H7 (cell line): ENCODE data around the gene TRPC3. TPM values are rescaled to one million over a fixed set of nuclear protein-coding genes. Genes with fewer than 3 reads are reported as not detected.
"Not testable (repeated sequence)": the region's sequence is repeated elsewhere in the genome, so short reads cannot be mapped to it uniquely, and the experiment has no call there.

Source experiments
- DNase-seq: peaks from one replicate; pipeline ENCODE4 v3.0.0; 2012
- H3K27me3 ChIP-seq: 2 replicates; pipeline ENCODE4 v1.6.0; 2011; ENCODE audit warnings: mild to moderate bottlenecking, low read length; ENCODE audit not compliant: control insufficient read depth, insufficient read depth
- H3K36me3 ChIP-seq: replicated peaks from 2 replicates; pipeline ENCODE4 v1.5.1; 2011; ENCODE audit warnings: low read length; ENCODE audit not compliant: control insufficient read depth, insufficient read depth
- H3K4me3 ChIP-seq: 2 replicates; pipeline ENCODE4 v1.5.1; 2011; ENCODE audit warnings: low read depth, mild to moderate bottlenecking, control low read depth, low read length, moderate library complexity; ENCODE audit not compliant: insufficient read depth
- total RNA-seq: library from RNA; depleted of rRNA; stranded (reverse); fragments of >200 nt; shearing (Covaris generic); gene quantifications from 2 replicates; pipeline ENCODE4 v1.2.3, GENCODE V29; 2014

The TRPC3 gene
- total RNA-seq, 1 experiment from 2014 or later = 0.21 TPM

DNA sequence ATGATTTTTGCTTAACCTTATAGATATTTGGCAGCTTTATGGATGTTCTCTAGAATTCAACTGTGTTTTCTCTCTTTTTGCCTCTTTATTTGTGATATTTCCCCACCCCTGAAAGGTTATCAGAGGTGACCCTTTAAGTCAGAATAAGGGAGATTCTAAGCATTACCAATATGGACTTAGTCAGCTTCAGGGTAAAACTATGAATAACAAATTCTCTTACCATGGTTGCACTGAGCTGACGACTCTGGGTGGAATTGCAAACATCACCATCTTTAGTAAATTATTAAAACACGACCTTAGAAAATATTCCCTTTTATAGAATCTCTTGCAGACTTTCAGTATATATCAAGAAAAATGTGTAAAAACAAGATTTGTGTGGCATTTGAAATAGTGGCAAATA lies 21.6 kb downstream of the TRPC3 start:
- no peak for DNase-seq
- Histone ChIP-seq H3K27me3 (no peaks in the 10 kb centered on the region), H3K4me3 (no peak overlapping the region), H3K36me3 (no peaks in the 10 kb centered on the region)

GRCh38 chr4:121927948-121928347 lies 23.9 kb downstream of the TRPC3 start:
- H3K27me3 ChIP-seq = no peaks in the 10 kb centered on the region
- no peak overlapping the region for H3K4me3 ChIP-seq
- no peak for DNase-seq
- H3K36me3 ChIP-seq = no peaks in the 10 kb centered on the region

GRCh38 chr4:121926490-121926889 lies 25.4 kb downstream of the TRPC3 start:
- DNase-seq, H3K4me3 ChIP-seq, H3K36me3 ChIP-seq, H3K27me3 ChIP-seq: not testable (repeated sequence)

DNA sequence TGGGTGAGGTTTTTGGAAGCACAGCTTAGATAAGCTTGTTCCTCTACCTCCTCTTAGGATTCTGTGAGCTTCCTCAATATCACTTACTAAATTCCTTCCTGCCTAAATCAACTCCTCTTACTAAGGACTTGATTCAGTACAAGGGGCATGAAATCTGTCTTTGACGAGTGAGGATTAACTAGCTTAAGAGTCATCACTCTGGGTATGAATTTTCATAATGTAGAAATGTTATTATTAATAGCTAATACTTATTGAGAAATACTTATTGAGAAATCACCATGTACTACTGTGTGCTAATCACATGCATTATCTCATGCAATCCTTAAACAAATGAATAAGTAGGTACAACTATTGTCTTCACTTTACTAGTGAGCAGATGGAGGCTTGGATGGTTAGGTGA lies 28.6 kb downstream of the TRPC3 start:
- H3K27me3 ChIP-seq = no peaks in the 10 kb centered on the region
- no peak for DNase-seq
- no peak overlapping the region for H3K4me3 ChIP-seq
- H3K36me3 ChIP-seq = no peaks in the 10 kb centered on the region

DNA sequence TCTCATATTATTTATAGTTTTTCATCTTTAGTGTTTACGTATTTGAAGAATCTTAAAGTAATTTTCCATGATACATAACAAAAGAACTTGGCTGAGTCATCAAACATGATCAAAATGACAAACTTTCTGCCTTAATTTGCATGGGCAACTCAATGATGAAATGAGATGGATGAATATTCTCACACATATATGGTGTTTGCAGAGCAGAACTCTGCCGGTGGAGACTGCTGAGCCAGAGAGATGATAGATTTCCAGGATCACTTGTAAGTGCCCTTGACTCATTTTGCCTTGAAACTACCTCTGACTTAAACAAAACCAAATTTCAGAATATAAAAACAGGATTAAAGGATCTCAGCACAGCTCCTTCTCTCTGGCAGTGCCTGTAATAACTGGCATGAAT lies 38.2 kb downstream of the TRPC3 start:
- Histone ChIP-seq H3K27me3 (no peaks in the 10 kb centered on the region), H3K4me3 (no peak overlapping the region), H3K36me3 (no peaks in the 10 kb centered on the region)
- no peak for DNase-seq

- no peak overlapping the region for H3K4me3 ChIP-seq
- H3K27me3 ChIP-seq = no peaks in the 10 kb centered on the region
These were observed 43.5 kb downstream of the TRPC3 start for GRCh38 chr4:121908346-121908745.

DNA sequence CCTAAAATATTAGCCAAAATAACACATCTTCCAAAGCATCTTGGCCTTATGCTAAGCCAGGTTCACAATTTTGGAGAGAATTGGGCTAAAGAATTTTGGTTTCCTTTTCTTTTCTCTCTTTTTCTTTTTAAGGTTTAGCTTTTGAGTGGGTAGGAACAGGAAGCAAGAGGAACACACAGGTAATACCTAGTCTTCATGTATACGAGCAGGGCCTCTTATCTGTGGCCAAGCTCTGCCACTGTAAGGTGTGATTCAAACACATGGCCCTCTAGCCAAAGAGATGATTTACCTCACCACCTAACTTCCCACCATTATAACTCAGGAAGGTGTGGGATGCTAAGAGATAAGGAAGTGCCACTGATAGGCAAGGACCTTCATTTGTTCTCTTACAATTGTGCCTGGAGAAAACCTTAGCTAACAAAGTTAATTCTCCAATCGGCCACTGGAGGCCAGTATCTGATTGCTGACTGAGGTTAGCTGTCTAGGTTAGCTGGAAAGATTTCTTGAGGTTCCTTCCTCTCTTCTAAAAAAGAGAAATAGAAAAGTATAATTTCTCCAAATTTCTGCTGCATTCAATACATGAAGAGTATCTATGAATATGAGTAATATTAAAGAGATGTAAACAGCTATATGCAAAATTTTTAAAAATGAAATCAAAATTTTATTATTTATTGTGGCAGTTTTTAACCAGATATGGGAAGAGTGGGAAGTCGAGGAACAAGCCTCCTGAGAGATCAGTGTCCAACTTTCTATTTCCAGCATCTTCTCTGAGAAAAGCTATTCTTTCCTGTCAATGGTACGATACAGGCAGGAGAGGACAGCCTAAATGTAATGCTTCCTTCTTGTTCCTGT lies 51.5 kb downstream of the TRPC3 start:
- DNase-seq = peak; percentile 10
- H3K27me3 ChIP-seq = no peaks in the 10 kb centered on the region
- H3K36me3 ChIP-seq = no peaks in the 10 kb centered on the region
- no peak overlapping the region for H3K4me3 ChIP-seq

More at GRCh38 chr4:121908346-121908745, 43.5 kb downstream of the TRPC3 start:
- DNase-seq = no peak
- H3K36me3 ChIP-seq = no peaks in the 10 kb centered on the region

- Histone ChIP-seq H3K4me3 (no peak overlapping the region), H3K36me3 (no peaks in the 10 kb centered on the region), H3K27me3 (no peaks in the 10 kb centered on the region)
- DNase-seq = no peak
These were observed 53.7 kb downstream of the TRPC3 start for GRCh38 chr4:121898150-121898549.

- H3K27me3 ChIP-seq = no peaks in the 10 kb centered on the region
- no peak for DNase-seq
- H3K36me3 ChIP-seq = no peaks in the 10 kb centered on the region
- no peak overlapping the region for H3K4me3 ChIP-seq
These were observed 63.7 kb downstream of the TRPC3 start for GRCh38 chr4:121888134-121888533.

GRCh38 chr4:121885115-121885514 lies 66.7 kb downstream of the TRPC3 start:
- H3K4me3 ChIP-seq = no peak overlapping the region
- H3K27me3 ChIP-seq = no peaks in the 10 kb centered on the region
- no peaks in the 10 kb centered on the region for H3K36me3 ChIP-seq
- DNase-seq = no peak

- Histone ChIP-seq H3K27me3 (no peaks in the 10 kb centered on the region), H3K36me3 (no peaks in the 10 kb centered on the region), H3K4me3 (no peak overlapping the region)
- no peak for DNase-seq
These were observed 70.7 kb downstream of the TRPC3 start for GRCh38 chr4:121881158-121881557.

- H3K4me3 ChIP-seq = no peak overlapping the region
- H3K36me3 ChIP-seq = no peaks in the 10 kb centered on the region
- no peaks in the 10 kb centered on the region for H3K27me3 ChIP-seq
- DNase-seq = no peak
These were observed 72.7 kb downstream of the TRPC3 start for GRCh38 chr4:121879135-121879534.

DNA sequence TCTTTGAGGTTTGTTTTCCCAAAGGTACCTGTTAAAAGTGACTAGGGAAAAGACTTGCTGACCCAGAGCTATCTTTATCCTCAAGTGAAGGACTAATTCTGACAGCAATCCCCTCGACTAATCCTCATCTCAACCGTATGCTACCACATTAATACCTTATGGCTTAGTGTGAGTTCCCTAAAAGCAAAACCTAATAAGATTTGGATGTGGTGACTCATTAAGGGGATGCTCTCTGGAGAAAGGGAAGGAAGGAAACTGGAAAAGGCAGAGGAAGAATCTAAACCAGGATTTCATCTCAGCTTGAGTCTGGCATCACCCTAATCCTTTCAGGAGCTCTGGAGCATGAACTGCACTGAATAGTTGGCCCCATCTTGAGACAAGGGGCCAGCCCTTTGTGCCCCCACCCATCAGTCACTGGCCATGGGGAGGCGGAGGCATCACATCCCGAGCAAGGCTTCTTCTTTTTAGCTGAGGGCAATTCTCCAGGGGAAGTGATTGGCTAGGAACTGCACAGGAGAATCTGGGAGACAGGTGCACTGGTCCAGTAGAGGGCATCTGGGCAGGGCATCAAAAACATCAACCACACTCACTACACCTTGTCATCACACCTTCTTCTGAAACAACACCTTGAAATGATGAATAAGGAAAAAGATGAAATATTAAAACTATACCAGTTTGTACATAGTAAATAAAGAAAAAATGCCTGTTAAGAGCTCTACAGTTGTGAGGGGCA lies 74.7 kb downstream of the TRPC3 start:
- Histone ChIP-seq H3K36me3 (no peaks in the 10 kb centered on the region), H3K27me3 (no peaks in the 10 kb centered on the region), H3K4me3 (no peak overlapping the region)
- DNase-seq = no peak

DNA sequence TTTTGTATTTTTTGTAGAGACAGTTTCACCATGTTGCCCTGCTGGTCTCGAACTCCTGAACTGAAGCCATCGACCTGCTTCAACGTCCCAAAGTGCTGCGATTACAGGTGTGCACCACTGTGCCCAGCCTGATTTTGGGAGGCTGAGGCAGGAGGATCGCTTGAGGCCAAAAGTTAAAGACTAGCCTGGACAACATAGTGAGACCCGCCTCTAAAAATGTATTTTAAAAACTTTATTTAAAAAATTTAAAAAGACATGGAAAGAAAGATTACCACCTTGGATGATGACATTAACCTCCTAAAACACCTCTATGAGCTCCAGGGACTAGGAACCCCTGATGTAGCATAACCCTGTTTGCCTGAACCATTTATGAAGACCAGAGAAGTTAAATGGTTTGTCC lies 75.8 kb downstream of the TRPC3 start:
- no peak overlapping the region for H3K4me3 ChIP-seq
- no peaks in the 10 kb centered on the region for H3K27me3 ChIP-seq
- DNase-seq = no peak
- H3K36me3 ChIP-seq = no peaks in the 10 kb centered on the region

- Histone ChIP-seq H3K4me3 (no peak overlapping the region), H3K36me3 (no peaks in the 10 kb centered on the region), H3K27me3 (no peaks in the 10 kb centered on the region)
- no peak for DNase-seq
These were observed 76.2 kb downstream of the TRPC3 start for GRCh38 chr4:121875652-121876051.
